Hematopoietic multipotent progenitor cell (in vitro differentiated cells): Measurements from ENCODE around the gene TDP2. TPM values are rescaled to one million over a fixed set of nuclear protein-coding genes. Genes with fewer than 3 reads are reported as not detected.
"Not testable (repeated sequence)": the region's sequence is repeated elsewhere in the genome, so short reads cannot be mapped to it uniquely, and the experiment has no call there.

Source experiments
- DNase-seq, 3 donors: peaks; one replicate each; pipeline ENCODE4 v3.0.0-alpha.2; 2011 to 2015; ENCODE audit warnings: low read depth in 2 of 3, low spot score in 2 of 3
- total RNA-seq: library from RNA; depleted of rRNA; stranded (reverse); fragments of >200 nt; gene quantifications from one replicate; pipeline ENCODE4 v1.2.3, GENCODE V29; 2012

Gene TDP2
- total RNA-seq, 1 donor, result 11.8 TPM

- no peak for DNase-seq
These were observed 16.9 kb upstream of the TDP2 start for GRCh38 chr6:24683297-24684296.

- DNase-seq, result no peak
These were observed 13.9 kb upstream of the TDP2 start for GRCh38 chr6:24680582-24680981.

GRCh38 chr6:24678792-24679352 is 12.2 kb upstream of the TDP2 start:
- not testable (repeated sequence) for DNase-seq

GRCh38 chr6:24673625-24674024 is 6.9 kb upstream of the TDP2 start:
- DNase-seq, result peak in 1 of 3 donors; percentile 11

GRCh38 chr6:24672620-24673182 is 6.0 kb upstream of the TDP2 start:
- DNase-seq, result no peak

- DNase-seq, result not testable (repeated sequence)
These were observed 4.4 kb upstream of the TDP2 start for GRCh38 chr6:24671077-24671476.

- DNase-seq, result peak in 1 of 3 donors; percentile 52
These were observed 3.8 kb upstream of the TDP2 start for GRCh38 chr6:24670492-24670891.

GRCh38 chr6:24668997-24669361 is 2.3 kb upstream of the TDP2 start:
- DNase-seq, result no peak

GRCh38 chr6:24668066-24668996 is 1.6 kb upstream of the TDP2 start:
- DNase-seq, result not testable (repeated sequence)

GRCh38 chr6:24667378-24667803 is 692 bp upstream of the TDP2 start:
- DNase-seq, result peak in 1 of 3 donors; percentile 31

GRCh38 chr6:24666097-24666640 is 530 bp downstream of the TDP2 start:
- peak in 2 of 3 donors; percentile 42 to 45 for DNase-seq

GRCh38 chr6:24664046-24664987 is 2.4 kb downstream of the TDP2 start:
- DNase-seq, result no peak

- no peak for DNase-seq
These were observed 3.5 kb downstream of the TDP2 start for GRCh38 chr6:24663189-24663588.

GRCh38 chr6:24662236-24662635 is 4.5 kb downstream of the TDP2 start:
- DNase-seq, result no peak

- not testable (repeated sequence) for DNase-seq
These were observed 4.9 kb downstream of the TDP2 start for GRCh38 chr6:24661759-24662158.

- DNase-seq, result no peak
These were observed 6.6 kb downstream of the TDP2 start for GRCh38 chr6:24660105-24660504.

- DNase-seq, result no peak
These were observed 7.1 kb downstream of the TDP2 start for GRCh38 chr6:24659561-24659960.

- no peak for DNase-seq
These were observed 7.8 kb downstream of the TDP2 start for GRCh38 chr6:24658573-24659560.
